Transverse colon (tissue), 4 donors: ENCODE results near the gene CBFA2T2. TPM values are rescaled to one million over a fixed set of nuclear protein-coding genes. Genes with fewer than 3 reads are reported as not detected.
"Not testable (repeated sequence)": the region's sequence is repeated elsewhere in the genome, so short reads cannot be mapped to it uniquely, and the experiment has no call there.

Experiments used
- DNase-seq: peaks from one replicate; pipeline ENCODE4 v3.0.0-alpha.2; 2019
- H3K27ac ChIP-seq, 4 donors: fragments of 200-600 bp; sonication (generic); 2 replicates each; pipeline ENCODE4 v1.5.1; 2016 to 2018; ENCODE audit warnings: inconsistent platforms in 4 of 4
- H3K27me3 ChIP-seq: fragments of 200-600 bp; sonication (generic); 2 replicates; pipeline ENCODE4 v1.5.1; 2017; ENCODE audit warnings: inconsistent platforms
- H3K36me3 ChIP-seq, 4 donors: fragments of 200-600 bp; sonication (generic); 2 replicates each; pipeline ENCODE4 v1.5.1; 2017 to 2019; ENCODE audit warnings: inconsistent platforms in 4 of 4
- H3K4me1 ChIP-seq, 4 donors: fragments of 200-600 bp; sonication (generic); 2 replicates each; pipeline ENCODE4 v1.5.1; 2017 to 2020; ENCODE audit warnings: inconsistent platforms in 4 of 4
- H3K4me3 ChIP-seq, 4 donors: fragments of 200-600 bp; sonication (generic); 1 replicate in 1 of 4; 2 replicates in 3 of 4; pipeline versions ENCODE4 v1.5.1 to v1.6.1; 2017 to 2019; ENCODE audit warnings: inconsistent platforms in 4 of 4
- H3K9me3 ChIP-seq, 2 donors: fragments of 200-600 bp; sonication (generic); 2 replicates each; pipeline ENCODE4 v1.5.1; 2017 to 2019; ENCODE audit warnings: inconsistent platforms in 2 of 2
- EP300 ChIP-seq: sonication (generic); formaldehyde crosslinking; IDR thresholded peaks from one replicate; pipeline ENCODE4 v1.6.1; 2017; ENCODE audit warnings: antibody characterized with exemption, low read depth
- POLR2A ChIP-seq: fragments of 450-650 bp; IDR thresholded peaks from one replicate; pipeline ENCODE4 v1.6.1; 2016; ENCODE audit warnings: antibody characterized with exemption, mild to moderate bottlenecking, moderate library complexity
- POLR2AphosphoS5 ChIP-seq, 3 donors: sonication (generic); formaldehyde crosslinking; IDR thresholded peaks; one replicate each; pipeline ENCODE4 v1.6.1; 2016; ENCODE audit warnings: antibody characterized with exemption in 3 of 3
- WGBS, 2 donors: methylation state at CpG; one replicate each; pipeline ENCODE4 v1.1.5; 2018; ENCODE audit warnings: low coverage in 1 of 2; 5-methylcytosine and 5-hydroxymethylcytosine counted together
- in situ Hi-C, 4 donors: fragments of 200-750 bp; cut with MboI; loops; one replicate each; pipeline versions ENCODE4 v1.15.0 to v1.15.1; 2017; ENCODE audit warnings: low sequenced_read_pairs in 3 of 4, low pct_ligation_motif_present in 1 of 4, low pct_unique_long_range_greater_than_20kb in 1 of 4
- intact Hi-C: fragments of 100-400 bp; cut with DNase I; formaldehyde crosslinking; loops from one replicate; pipeline ENCODE4 v1.15.1; 2023; ENCODE audit warnings: low total_unique reads
- total RNA-seq, 4 donors: library from RNA; depleted of rRNA; stranded (reverse); fragments of >200 nt; gene quantifications; one replicate each; pipeline ENCODE4 v1.1.0, GENCODE V29; 2016
- TF ChIP-seq, protein P1 (sequence below), 5 experiments: fragments of 200-600 bp in 3 of 5; fragments of 450-650 bp in 2 of 5; sonication (generic) in 3 of 5; IDR thresholded peaks; 1 replicate in 2 of 5; 2 replicates in 3 of 5; pipeline ENCODE4 v1.5.1; 2016 to 2017; ENCODE audit warnings: antibody characterized with exemption in 5 of 5, inconsistent platforms in 3 of 5, mild to moderate bottlenecking in 2 of 5, moderate library complexity in 1 of 5

Gene CBFA2T2
- total RNA-seq, 4 donors from 2014 or later = 35.8 to 62.3 (median 46.6) TPM

DNA sequence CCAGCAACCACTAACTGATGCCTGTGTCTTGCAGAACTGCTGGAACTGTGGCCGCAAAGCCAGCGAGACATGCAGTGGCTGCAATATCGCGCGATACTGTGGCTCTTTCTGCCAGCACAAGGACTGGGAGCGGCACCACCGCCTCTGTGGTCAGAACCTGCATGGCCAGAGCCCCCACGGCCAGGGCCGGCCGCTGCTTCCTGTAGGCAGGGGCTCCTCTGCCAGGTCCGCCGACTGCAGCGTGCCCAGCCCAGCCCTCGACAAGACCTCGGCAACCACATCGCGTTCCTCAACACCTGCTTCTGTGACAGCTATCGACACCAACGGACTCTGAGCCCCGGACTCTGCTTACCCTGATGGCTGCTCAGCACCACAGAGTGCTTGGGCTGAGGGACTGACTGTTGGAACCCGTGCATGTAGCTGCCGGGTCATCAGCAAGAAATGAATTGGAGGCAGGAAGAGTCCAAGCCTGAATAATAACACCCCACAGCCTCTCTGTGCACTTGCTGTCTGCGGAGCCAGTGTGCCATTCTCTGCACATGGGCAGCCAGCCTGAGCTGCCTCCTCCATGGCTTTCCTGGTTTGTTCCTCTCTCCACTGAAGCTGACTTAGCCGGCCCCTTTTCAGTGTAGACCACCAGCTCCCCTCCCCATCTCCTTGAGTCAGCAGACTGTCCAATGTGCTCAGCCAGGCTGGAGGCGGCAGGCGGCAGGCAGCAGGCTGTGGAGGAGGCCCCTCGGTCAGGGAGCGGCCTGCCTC, 154.6 kb downstream of the CBFA2T2 start:
- Histone ChIP-seq H3K27ac (no peak overlapping the region), H3K4me3 (no peak overlapping the region), H3K36me3 (peaks cover 0 to 35% (median 10%) of the 10 kb centered on the region in 4 donors), H3K27me3 (no peaks in the 10 kb centered on the region), H3K9me3 (no peaks in the 10 kb centered on the region), H3K4me1 (peaks cover 0 to 23% (median 7%) of the 10 kb centered on the region in 4 donors)
- in situ Hi-C loops (no loop called here), intact Hi-C loops (loop anchor here (1.0 kb wide), 1 partner anchor 20 kb away; no protein-coding TSS in a partner anchor)
- no peak for TF ChIP-seq POLR2AphosphoS5 (IDR thresholded peaks at IDR 0.05)
- TF ChIP-seq POLR2A = no peak
- no peak for TF ChIP-seq EP300
- TF ChIP-seq, protein P1, sequence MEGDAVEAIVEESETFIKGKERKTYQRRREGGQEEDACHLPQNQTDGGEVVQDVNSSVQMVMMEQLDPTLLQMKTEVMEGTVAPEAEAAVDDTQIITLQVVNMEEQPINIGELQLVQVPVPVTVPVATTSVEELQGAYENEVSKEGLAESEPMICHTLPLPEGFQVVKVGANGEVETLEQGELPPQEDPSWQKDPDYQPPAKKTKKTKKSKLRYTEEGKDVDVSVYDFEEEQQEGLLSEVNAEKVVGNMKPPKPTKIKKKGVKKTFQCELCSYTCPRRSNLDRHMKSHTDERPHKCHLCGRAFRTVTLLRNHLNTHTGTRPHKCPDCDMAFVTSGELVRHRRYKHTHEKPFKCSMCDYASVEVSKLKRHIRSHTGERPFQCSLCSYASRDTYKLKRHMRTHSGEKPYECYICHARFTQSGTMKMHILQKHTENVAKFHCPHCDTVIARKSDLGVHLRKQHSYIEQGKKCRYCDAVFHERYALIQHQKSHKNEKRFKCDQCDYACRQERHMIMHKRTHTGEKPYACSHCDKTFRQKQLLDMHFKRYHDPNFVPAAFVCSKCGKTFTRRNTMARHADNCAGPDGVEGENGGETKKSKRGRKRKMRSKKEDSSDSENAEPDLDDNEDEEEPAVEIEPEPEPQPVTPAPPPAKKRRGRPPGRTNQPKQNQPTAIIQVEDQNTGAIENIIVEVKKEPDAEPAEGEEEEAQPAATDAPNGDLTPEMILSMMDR (IDR thresholded peaks at IDR 0.05) = no peak
- no peak for DNase-seq
- WGBS, 2 donors = 92% methylated on average over 28 of the region's 28 CpGs; no CpG with 5 or more reads in 1 of the 2 donors

DNA sequence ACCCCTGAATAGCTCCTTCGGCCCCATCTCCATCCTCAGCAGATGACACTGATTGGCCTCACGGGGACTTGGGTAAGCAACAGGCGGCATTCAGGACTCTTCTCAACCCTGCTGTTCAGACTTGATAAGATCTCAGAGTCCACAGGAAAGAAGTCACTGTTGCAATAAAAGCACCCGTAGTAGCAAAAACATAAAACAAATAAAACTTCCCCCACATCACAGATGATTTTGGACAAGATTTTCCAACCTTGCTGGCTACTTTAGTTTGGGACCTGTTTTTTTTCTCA, 155.1 kb downstream of the CBFA2T2 start:
- Histone ChIP-seq H3K27ac (no peak overlapping the region), H3K36me3 (peaks cover 0 to 32% (median 7%) of the 10 kb centered on the region in 4 donors), H3K27me3 (no peaks in the 10 kb centered on the region), H3K4me1 (peaks cover 0 to 26% (median 7%) of the 10 kb centered on the region in 4 donors), H3K4me3 (no peak overlapping the region), H3K9me3 (no peaks in the 10 kb centered on the region)
- TF ChIP-seq POLR2A (no peak), EP300 (no peak), POLR2AphosphoS5 (IDR thresholded peaks at IDR 0.05) (no peak)
- TF ChIP-seq, protein P1 (IDR thresholded peaks at IDR 0.05) = no peak
- in situ Hi-C loops = no loop called here
- intact Hi-C loops = loop anchor here (1.0 kb wide), 1 partner anchor 21 kb away; no protein-coding TSS in a partner anchor
- 65% methylated on average over 4 of the region's 4 CpGs; no CpG with 5 or more reads in 1 of the 2 donors for WGBS, 2 donors
- no peak for DNase-seq

DNA sequence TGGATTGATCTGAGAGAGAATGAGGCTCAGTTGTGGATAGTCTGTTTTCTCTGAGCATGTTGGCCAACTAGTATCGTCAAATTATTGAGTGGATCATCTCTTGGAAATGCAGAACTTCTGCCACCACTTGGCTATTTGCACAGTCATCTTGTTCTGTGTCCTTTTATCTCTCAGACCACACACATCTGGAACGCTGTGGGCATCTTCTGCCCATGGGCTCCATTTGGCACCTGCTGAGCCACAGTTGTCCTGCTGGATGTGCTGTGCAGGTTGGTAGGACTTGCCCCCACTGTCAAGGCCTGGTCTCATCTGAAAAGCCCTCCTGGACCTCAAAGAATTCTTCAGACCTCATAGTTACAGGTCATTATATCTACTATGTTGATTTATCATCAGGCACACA, 155.5 kb downstream of the CBFA2T2 start:
- peaks cover 0 to 28% (median 5%) of the 10 kb centered on the region in 4 donors for H3K36me3 ChIP-seq
- DNase-seq = no peak
- intact Hi-C loops = loop anchor here (1.0 kb wide), 1 partner anchor 21 kb away; no protein-coding TSS in a partner anchor

DNA sequence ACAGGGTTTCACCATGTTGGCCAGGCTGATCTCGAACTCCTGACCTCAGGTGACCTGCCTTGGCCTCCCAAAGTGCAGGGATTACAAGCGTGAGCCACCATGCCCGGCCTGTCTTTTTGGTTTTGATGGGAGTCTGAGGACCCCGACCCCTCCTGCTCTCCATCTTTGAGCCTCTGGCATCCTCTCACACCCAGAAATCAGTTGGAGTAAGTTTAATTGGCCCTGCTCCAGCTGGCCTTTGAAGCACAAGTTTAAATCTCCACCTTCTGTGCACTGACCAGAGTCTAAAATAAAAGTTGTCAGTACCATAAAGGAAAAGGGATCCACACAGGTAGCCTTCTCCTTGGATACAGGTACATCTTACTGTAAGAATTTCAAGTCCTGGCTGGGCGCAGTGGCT, 156.3 kb downstream of the CBFA2T2 start:
- H3K27ac ChIP-seq = no peak overlapping the region
- no peak for DNase-seq
- no peaks in the 10 kb centered on the region for H3K9me3 ChIP-seq
- peaks cover 0 to 23% (median 3%) of the 10 kb centered on the region in 4 donors for H3K36me3 ChIP-seq
- H3K4me3 ChIP-seq = no peak overlapping the region
- H3K27me3 ChIP-seq = no peaks in the 10 kb centered on the region
- in situ Hi-C loops = no loop called here
- TF ChIP-seq, protein P1 (IDR thresholded peaks at IDR 0.05) = no peak
- TF ChIP-seq EP300 (no peak), POLR2A (no peak), POLR2AphosphoS5 (IDR thresholded peaks at IDR 0.05) (no peak)
- H3K4me1 ChIP-seq = peaks cover 0 to 35% (median 7%) of the 10 kb centered on the region in 4 donors
- intact Hi-C loops = no loop called here
- 94 to 100% methylated on average over 1 to 5 of the region's 5 CpGs for WGBS, 2 donors

More for the DNA sequence above, 155.5 kb downstream of the CBFA2T2 start:
- H3K9me3 ChIP-seq = no peaks in the 10 kb centered on the region
- TF ChIP-seq, protein P1 (IDR thresholded peaks at IDR 0.05) = no peak
- TF ChIP-seq POLR2AphosphoS5 (IDR thresholded peaks at IDR 0.05) = no peak
- no peak for TF ChIP-seq POLR2A
- no peak for TF ChIP-seq EP300
- H3K27me3 ChIP-seq = no peaks in the 10 kb centered on the region
- H3K27ac ChIP-seq = no peak overlapping the region
- in situ Hi-C loops = no loop called here
- no peak overlapping the region for H3K4me3 ChIP-seq
- peaks cover 0 to 27% (median 7%) of the 10 kb centered on the region in 4 donors for H3K4me1 ChIP-seq
- 90 to 96% methylated on average over 2 of the region's 2 CpGs for WGBS, 2 donors

DNA sequence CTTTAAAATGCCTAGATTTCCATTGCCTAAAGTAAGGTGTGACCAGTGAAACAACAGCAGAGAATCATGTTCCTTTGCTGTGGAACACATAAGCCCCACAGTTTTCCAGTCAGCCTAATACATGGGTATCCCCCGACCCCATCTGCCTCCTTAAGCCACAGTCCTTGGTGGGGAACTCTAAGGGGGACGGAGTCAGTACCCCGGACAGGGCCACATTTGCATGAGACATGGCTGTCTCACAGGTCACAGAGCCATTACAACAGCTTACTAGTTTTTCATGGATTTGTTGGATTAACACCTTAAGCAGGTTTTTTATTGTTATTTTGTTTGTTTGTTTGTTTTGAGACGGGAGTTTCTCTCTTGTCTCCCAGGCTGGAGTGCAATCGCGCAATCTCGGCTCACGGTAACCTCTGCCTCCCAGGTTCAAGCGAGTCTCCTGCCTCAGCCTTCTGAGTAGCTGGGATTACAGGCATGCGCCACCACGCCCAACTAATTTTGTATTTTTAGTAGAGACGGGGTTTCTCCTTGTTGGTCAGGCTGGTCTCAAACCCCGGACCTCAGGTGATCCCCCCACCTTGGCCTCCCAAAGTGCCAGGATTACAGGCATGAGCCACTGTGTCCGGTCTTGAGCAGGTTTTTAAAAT, 157.2 kb downstream of the CBFA2T2 start:
- DNase-seq, H3K4me3 ChIP-seq, in situ Hi-C loops: not testable (repeated sequence)

More for the DNA sequence above, 157.2 kb downstream of the CBFA2T2 start:
- H3K9me3 ChIP-seq, intact Hi-C loops, H3K27me3 ChIP-seq: not testable (repeated sequence)
- peaks cover 0 to 18% (median 0%) of the 10 kb centered on the region in 4 donors for H3K36me3 ChIP-seq
- 84 to 97% methylated on average over 6 to 14 of the region's 14 CpGs for WGBS, 2 donors
- peaks cover 0 to 35% (median 7%) of the 10 kb centered on the region in 4 donors for H3K4me1 ChIP-seq
- H3K27ac ChIP-seq = peak overlapping the region in 1 of 4 donors; percentile 1
